ENCODE data around the gene HLA-DMA. TPM values are rescaled to one million over a fixed set of nuclear protein-coding genes. Genes with fewer than 3 reads are reported as not detected.

The HLA-DMA gene
- total and polyA plus RNA-seq, 2 of the 13 experiments (the other 11 are each of a cell fraction or from before 2014, with no cell fraction given), result 0.70 to 0.71 TPM

GRCh38 chr6:32969685-32970412 lies 17.0 kb upstream of the HLA-DMA start:
- peak; percentile 1 for ATAC-seq
- peak; percentile 26; the same call in 1 of the 2 replicates for TF ChIP-seq GMEB1 (CRISPR knock-in tag; IDR thresholded peaks at IDR 0.05; ENCODE audit: borderline replicate concordance)
- TF ChIP-seq CHD2 (IDR thresholded peaks at IDR 0.05; ENCODE audit: low read depth, low read length), result peak; percentile 70; the same call in 1 of the 2 replicates
- TF ChIP-seq SMAD9 (CRISPR knock-in tag; IDR thresholded peaks at IDR 0.05), result no peak
- TF ChIP-seq ONECUT2 (CRISPR knock-in tag; IDR thresholded peaks at IDR 0.05), result 0 out of 2 replicates have a peak, but pooled peaks have one; percentile 56
- TF ChIP-seq SMAD3 (CRISPR knock-in tag; IDR thresholded peaks at IDR 0.05), result peak; percentile 33
- 0 out of 2 replicates have a peak, but pooled peaks have one; percentile 8 for TF ChIP-seq ZNF576 (CRISPR knock-in tag; IDR thresholded peaks at IDR 0.05)
- peak; percentile 81 for TF ChIP-seq PATZ1 (CRISPR knock-in tag; IDR thresholded peaks at IDR 0.05)
- peak; percentile 50 for TF ChIP-seq TGIF2 (CRISPR knock-in tag; IDR thresholded peaks at IDR 0.05)
- TF ChIP-seq TP53 (CRISPR knock-in tag; conservative IDR thresholded peaks at IDR 0.05), result no peak
- no peak for TF ChIP-seq E2F2 (CRISPR knock-in tag; IDR thresholded peaks at IDR 0.05; ENCODE audit: borderline replicate concordance)
- no peak for TF ChIP-seq STAG1 (CRISPR knock-in tag; IDR thresholded peaks at IDR 0.05)
- peak; percentile 7 for TF ChIP-seq ZBTB2 (CRISPR knock-in tag; IDR thresholded peaks at IDR 0.05; ENCODE audit: low read depth)
- TF ChIP-seq ZNF230 (CRISPR knock-in tag; IDR thresholded peaks at IDR 0.05), result no peak; the same call in 1 of the 2 replicates
- TF ChIP-seq ZNF432 (CRISPR knock-in tag; IDR thresholded peaks at IDR 0.05; ENCODE audit: borderline replicate concordance), result no peak
- TF ChIP-seq NFE2L1 (CRISPR knock-in tag; IDR thresholded peaks at IDR 0.05; ENCODE audit: borderline replicate concordance), result peak; percentile 100
- no peak for TF ChIP-seq CBX1 (IDR thresholded peaks at IDR 0.05; ENCODE audit: low read depth)
- TF ChIP-seq THAP11 (CRISPR knock-in tag; IDR thresholded peaks at IDR 0.05), result 0 out of 2 replicates have a peak, but pooled peaks have one; percentile 26

More at GRCh38 chr6:32969685-32970412, 17.0 kb upstream of the HLA-DMA start:
- no peaks in the 10 kb centered on the region for H3K9me3 ChIP-seq (ENCODE audit: low read length)
- H3K27me3 ChIP-seq (ENCODE audit: control insufficient read depth in 1 of 2, insufficient read depth in 2 of 2, low read length in 2 of 2), result peaks cover 0 to 4% of the 10 kb centered on the region in 2 experiments; a peak in 1 of 5 replicates
- peak overlapping the region; percentile 75 to 96 (median 78) for H3K4me3 ChIP-seq (replicated peaks in 1 of 3; ENCODE audit: insufficient read depth in 1 of 3, low read depth in 2 of 3, low read length in 3 of 3)
- H3K4me2 ChIP-seq (ENCODE audit: low read depth, low read length), result peak overlapping the region; percentile 99
- H3K27ac ChIP-seq (ENCODE audit: extremely low read length, insufficient read depth, low read length), result peak overlapping the region; percentile 99
- H3K4me1 ChIP-seq (ENCODE audit: insufficient read depth, low read length), result peaks cover 45% of the 10 kb centered on the region
- intact Hi-C loops (cut with micrococcal nuclease; ENCODE audit: unreplicated experiment) (loop anchor here (5.0 kb wide), 2 partner anchors 83 to 227 kb away; no protein-coding TSS in a partner anchor), in situ Hi-C loops (cut with HindIII; ENCODE audit: extremely low pct_ligation_motif_present, low pct_unique_long_range_greater_than_20kb) (loop anchor here (5.0 to 25.0 kb wide), 2 partner anchors 778 to 1058 kb away; partner anchors contain the start of genes GPSM3, PBX2 and ZBTB12)
- BruUV-seq (replicated peaks), result TSS peak; percentile 46
- peak; percentile 83 for DNase-seq (ENCODE audit: low spot score)
- WGBS (ENCODE audit: low lambda C conversion rate), result under 1% methylated on average over 15 of the region's 19 CpGs
- peaks cover 67% of the 10 kb centered on the region for H3K79me2 ChIP-seq (ENCODE audit: insufficient read depth, low read length)
- peak overlapping the region; percentile 100 for H3K9ac ChIP-seq (ENCODE audit: insufficient read depth, low read depth, low read length)
- peaks cover 28% of the 10 kb centered on the region for H4K20me1 ChIP-seq (ENCODE audit: insufficient read depth, low read length)
- peak; percentile 68 for FAIRE-seq
- peaks cover 11 to 25% of the 10 kb centered on the region in 2 experiments for H3K36me3 ChIP-seq (replicated peaks in 1 of 2; ENCODE audit: control insufficient read depth in 1 of 2, insufficient read depth in 2 of 2, low read length in 2 of 2)
- no peak overlapping the region for H2AFZ ChIP-seq (ENCODE audit: low read length)
- ChIA-PET CTCF (ENCODE audit: low intra/inter-chr PET ratio, low total read pairs) (no interaction called here), POLR2A (interaction anchor here (0.6 to 10.5 kb wide), 27 partner anchors 11 to 1071 kb away, joined by 3 to 305 read pairs (median 7); partner anchors contain the start of genes AGPAT1, ATF6B, HLA-DMA and HLA-DMB)
